Ascending aorta (tissue), 2 donors: ENCODE results near the gene SLC25A21. TPM values are rescaled to one million over a fixed set of nuclear protein-coding genes. Genes with fewer than 3 reads are reported as not detected.

Experiments
- DNase-seq, 2 donors: peaks; one replicate each; pipeline ENCODE4 v3.0.0-alpha.2; 2019; ENCODE audit warnings: low spot score in 2 of 2
- H3K27ac ChIP-seq, 2 donors: fragments of 200-600 bp; sonication (generic); one replicate each; pipeline ENCODE4 v1.5.1; 2016 to 2017; ENCODE audit warnings: mild to moderate bottlenecking in 1 of 2
- H3K27me3 ChIP-seq: fragments of 200-600 bp; sonication (generic); one replicate; pipeline ENCODE4 v1.5.1; 2017
- H3K36me3 ChIP-seq, 2 donors: fragments of 200-600 bp; sonication (generic); one replicate each; pipeline ENCODE4 v1.5.1; 2016
- H3K4me1 ChIP-seq, 2 donors: fragments of 200-600 bp; sonication (generic); one replicate each; pipeline ENCODE4 v1.5.1; 2016 to 2017; ENCODE audit warnings: mild to moderate bottlenecking in 1 of 2
- H3K4me3 ChIP-seq, 2 donors: fragments of 200-600 bp; sonication (generic); one replicate each; pipeline ENCODE4 v1.5.1; 2016 to 2017; ENCODE audit warnings: mild to moderate bottlenecking in 1 of 2
- H3K9me3 ChIP-seq, 2 donors: fragments of 200-600 bp; sonication (generic); one replicate each; pipeline ENCODE4 v1.5.1; 2016
- intact Hi-C: fragments of 100-400 bp; cut with DNase I; formaldehyde crosslinking; loops from one replicate; pipeline ENCODE4 v1.15.1; 2023
- total RNA-seq: library from RNA; depleted of rRNA; stranded (reverse); fragments of >200 nt; gene quantifications from one replicate; pipeline ENCODE4 v1.1.0, GENCODE V29; 2016
- TF ChIP-seq, protein P1 (sequence below), 3 experiments: fragments of 200-600 bp in 2 of 3; fragments of 450-650 bp in 1 of 3; sonication (generic) in 2 of 3; IDR thresholded peaks; one replicate each; pipeline ENCODE4 v1.5.1; 2016 to 2019; ENCODE audit warnings: antibody characterized with exemption in 3 of 3, mild to moderate bottlenecking in 1 of 3, moderate library complexity in 1 of 3

Gene SLC25A21
- total RNA-seq, 1 donor from 2014 or later: not detected

DNA sequence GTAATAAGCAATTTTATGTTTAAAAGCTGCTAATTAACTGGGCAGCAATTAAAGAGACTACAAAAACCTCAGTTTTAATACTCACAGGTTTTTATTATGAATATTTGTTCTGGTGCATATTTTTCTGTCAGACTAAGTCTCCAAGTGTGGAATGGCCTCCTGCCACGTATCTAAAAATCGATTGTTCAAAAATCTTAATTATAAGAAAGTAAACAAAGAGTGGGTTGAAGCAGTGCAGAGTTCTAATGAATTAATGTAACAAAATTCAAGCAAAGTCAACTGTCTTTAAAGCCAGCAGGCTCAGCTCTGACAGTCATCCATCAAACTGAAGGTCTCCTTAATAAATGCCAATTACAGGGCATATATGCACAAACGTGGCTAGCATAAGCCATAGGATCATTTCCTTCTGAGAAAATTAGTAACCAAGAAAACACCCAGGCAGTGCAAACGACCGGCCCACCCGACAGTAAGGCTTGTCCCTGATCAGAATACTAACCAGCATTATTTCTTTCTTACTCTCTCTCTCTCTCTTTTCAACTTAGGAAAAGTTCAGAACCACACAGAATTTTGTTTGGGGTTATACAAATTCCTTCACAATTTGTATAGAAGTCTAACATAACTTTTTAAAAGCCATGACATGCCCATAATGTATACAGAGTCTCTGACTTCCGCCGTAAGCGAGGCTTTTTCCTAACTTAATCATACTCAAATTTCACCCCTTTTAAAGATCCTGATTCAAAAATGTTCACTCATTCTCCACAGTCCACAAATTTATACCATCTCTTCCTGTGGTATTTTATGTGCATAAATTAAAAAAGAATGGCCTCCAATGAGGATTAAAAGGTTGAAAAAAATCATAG lies 83.8 kb downstream of the SLC25A21 start:
- intact Hi-C loops: no loop called here
- no peaks in the 10 kb centered on the region for H3K27me3 ChIP-seq
- DNase-seq: no peak
- no peaks in the 10 kb centered on the region for H3K9me3 ChIP-seq
- no peaks in the 10 kb centered on the region for H3K36me3 ChIP-seq
- H3K4me3 ChIP-seq: no peak overlapping the region
- no peaks in the 10 kb centered on the region for H3K4me1 ChIP-seq
- H3K27ac ChIP-seq: no peak overlapping the region
- TF ChIP-seq, protein P1, sequence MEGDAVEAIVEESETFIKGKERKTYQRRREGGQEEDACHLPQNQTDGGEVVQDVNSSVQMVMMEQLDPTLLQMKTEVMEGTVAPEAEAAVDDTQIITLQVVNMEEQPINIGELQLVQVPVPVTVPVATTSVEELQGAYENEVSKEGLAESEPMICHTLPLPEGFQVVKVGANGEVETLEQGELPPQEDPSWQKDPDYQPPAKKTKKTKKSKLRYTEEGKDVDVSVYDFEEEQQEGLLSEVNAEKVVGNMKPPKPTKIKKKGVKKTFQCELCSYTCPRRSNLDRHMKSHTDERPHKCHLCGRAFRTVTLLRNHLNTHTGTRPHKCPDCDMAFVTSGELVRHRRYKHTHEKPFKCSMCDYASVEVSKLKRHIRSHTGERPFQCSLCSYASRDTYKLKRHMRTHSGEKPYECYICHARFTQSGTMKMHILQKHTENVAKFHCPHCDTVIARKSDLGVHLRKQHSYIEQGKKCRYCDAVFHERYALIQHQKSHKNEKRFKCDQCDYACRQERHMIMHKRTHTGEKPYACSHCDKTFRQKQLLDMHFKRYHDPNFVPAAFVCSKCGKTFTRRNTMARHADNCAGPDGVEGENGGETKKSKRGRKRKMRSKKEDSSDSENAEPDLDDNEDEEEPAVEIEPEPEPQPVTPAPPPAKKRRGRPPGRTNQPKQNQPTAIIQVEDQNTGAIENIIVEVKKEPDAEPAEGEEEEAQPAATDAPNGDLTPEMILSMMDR (IDR thresholded peaks at IDR 0.05): no peak

DNA sequence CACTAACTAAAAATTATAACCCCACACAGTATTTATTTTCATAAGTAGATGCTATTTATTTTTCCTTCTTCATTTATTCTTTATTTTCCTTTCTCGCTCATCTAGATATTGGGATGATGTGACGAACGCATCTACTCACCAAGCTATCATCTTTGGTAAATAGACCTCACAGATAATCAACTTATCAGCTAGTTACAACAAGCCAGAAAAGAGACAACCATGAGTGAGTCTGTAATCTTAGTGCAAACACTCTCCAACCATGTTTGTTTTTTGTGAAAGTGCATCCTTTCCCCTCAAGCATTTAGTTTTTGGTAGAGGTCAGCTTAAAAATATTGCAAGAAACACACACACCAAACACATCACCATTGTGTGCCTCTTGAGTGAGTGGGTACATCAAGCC lies 84.9 kb downstream of the SLC25A21 start:
- Histone ChIP-seq H3K9me3 (no peaks in the 10 kb centered on the region), H3K4me3 (no peak overlapping the region), H3K27me3 (no peaks in the 10 kb centered on the region), H3K27ac (no peak overlapping the region), H3K4me1 (no peaks in the 10 kb centered on the region), H3K36me3 (no peaks in the 10 kb centered on the region)
- intact Hi-C loops: no loop called here
- no peak for DNase-seq
- TF ChIP-seq, protein P1 (IDR thresholded peaks at IDR 0.05): no peak

DNA sequence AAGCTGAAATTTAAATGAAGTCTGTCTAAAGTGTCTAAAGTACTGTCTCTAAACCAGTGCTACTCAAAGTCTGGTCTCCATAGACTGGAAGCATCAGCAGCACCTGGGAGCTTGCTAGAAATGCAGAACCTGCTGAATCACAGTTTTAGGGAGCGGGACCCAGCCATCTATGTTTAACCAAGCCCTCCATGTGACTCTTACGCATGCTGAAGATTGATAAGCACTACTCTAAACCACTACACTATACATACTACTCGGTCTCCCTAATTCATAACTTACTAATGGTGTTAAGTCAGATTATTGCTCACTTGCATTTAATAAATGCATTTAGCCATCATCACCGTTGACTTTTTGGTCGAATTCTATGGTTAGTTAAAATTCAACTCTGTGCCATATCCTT lies 88.8 kb downstream of the SLC25A21 start:
- DNase-seq: no peak
- no peaks in the 10 kb centered on the region for H3K4me1 ChIP-seq
- H3K4me3 ChIP-seq: no peak overlapping the region
- TF ChIP-seq, protein P1 (IDR thresholded peaks at IDR 0.05): no peak
- H3K9me3 ChIP-seq: no peaks in the 10 kb centered on the region
- H3K27ac ChIP-seq: no peak overlapping the region
- no peaks in the 10 kb centered on the region for H3K36me3 ChIP-seq
- H3K27me3 ChIP-seq: no peaks in the 10 kb centered on the region
- intact Hi-C loops: no loop called here

DNA sequence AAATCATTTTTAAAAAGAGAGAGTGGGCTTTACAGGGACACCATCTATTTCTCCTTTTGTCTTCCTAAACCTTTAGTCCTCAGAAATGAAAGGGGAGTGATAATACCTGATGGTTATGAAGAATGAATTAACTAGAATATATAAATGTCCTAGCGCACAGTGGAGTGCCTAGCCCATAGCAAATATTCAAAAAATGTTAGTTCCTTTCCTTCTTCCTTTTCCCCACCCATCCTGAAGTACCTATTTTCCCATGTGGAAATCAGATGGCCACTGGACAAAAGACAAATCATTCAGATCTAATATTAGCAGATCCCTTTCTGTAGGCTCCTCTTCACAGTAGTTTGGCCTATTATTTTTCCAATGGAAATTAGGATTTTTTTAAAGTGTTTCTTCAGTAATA lies 90.0 kb downstream of the SLC25A21 start:
- no peaks in the 10 kb centered on the region for H3K4me1 ChIP-seq
- H3K27ac ChIP-seq: no peak overlapping the region
- no peak for DNase-seq

DNA sequence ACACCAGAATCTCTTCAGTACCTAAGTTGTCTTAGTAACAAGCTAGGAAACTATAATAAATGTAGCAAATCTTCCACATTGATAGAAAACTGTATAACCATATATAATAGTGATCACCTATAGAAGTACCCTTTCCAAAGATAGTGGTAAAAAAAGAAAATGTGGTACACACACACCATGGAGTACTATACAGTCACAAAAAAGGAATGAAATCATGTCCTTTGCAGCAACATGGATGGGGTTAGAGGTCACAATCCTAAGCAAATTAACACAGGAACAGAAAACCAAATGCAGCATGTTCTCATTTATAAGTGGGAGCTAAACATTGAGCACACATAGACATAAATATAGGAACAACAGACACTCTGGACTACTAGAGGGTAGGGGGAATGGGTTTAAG lies 90.5 kb downstream of the SLC25A21 start:
- TF ChIP-seq, protein P1 (IDR thresholded peaks at IDR 0.05): no peak

More for the DNA sequence above, 90.0 kb downstream of the SLC25A21 start:
- no peaks in the 10 kb centered on the region for H3K27me3 ChIP-seq
- H3K9me3 ChIP-seq: no peaks in the 10 kb centered on the region
- no peak overlapping the region for H3K4me3 ChIP-seq
- TF ChIP-seq, protein P1 (IDR thresholded peaks at IDR 0.05): no peak
- no peaks in the 10 kb centered on the region for H3K36me3 ChIP-seq
- intact Hi-C loops: no loop called here

More for the DNA sequence above, 90.5 kb downstream of the SLC25A21 start:
- Histone ChIP-seq H3K9me3 (no peaks in the 10 kb centered on the region), H3K27me3 (no peaks in the 10 kb centered on the region), H3K4me1 (no peaks in the 10 kb centered on the region), H3K27ac (no peak overlapping the region), H3K4me3 (no peak overlapping the region), H3K36me3 (no peaks in the 10 kb centered on the region)
- intact Hi-C loops: no loop called here
- no peak for DNase-seq
